ENCODE data around the gene DHRS2.

The DHRS2 gene

DNA sequence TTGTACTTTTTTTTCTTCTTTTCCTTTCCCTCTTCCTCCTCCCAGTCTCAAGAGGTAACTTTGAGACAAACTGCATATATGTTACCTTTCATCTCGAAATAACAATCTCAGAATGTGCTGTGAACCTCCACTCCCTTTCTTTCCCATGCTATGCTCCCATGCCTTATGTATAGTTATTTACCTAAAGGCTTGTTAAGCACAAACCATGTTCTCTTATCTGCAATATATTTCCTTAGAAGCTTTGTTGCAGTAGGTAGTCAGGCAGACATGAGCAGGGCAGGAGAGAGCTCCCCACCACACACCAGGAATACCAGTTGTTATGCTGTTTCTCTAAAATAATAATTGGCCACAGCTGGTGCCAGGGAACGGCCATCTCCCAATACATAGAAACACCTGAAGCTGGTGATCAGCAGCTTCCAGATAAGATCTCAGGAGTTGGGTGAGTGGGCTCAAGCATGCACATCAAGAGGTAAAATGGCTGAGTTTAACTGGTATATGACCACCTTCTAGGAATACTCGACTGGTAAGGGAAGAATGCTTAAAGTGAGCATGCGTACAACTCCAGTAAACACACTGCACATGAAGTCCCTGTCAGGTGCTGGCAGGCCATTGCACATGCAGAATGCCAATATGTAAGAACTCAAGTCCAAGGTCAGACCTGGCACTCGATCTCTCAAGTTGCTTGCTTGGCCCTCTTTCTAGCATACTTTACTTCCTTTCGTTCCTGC, 14.8 kb upstream of the DHRS2 start:
- FAIRE-seq (no peak), DNase-seq (ENCODE audit: insufficient read length, low spot score) (no peak)
- TF ChIP-seq, protein P1, sequence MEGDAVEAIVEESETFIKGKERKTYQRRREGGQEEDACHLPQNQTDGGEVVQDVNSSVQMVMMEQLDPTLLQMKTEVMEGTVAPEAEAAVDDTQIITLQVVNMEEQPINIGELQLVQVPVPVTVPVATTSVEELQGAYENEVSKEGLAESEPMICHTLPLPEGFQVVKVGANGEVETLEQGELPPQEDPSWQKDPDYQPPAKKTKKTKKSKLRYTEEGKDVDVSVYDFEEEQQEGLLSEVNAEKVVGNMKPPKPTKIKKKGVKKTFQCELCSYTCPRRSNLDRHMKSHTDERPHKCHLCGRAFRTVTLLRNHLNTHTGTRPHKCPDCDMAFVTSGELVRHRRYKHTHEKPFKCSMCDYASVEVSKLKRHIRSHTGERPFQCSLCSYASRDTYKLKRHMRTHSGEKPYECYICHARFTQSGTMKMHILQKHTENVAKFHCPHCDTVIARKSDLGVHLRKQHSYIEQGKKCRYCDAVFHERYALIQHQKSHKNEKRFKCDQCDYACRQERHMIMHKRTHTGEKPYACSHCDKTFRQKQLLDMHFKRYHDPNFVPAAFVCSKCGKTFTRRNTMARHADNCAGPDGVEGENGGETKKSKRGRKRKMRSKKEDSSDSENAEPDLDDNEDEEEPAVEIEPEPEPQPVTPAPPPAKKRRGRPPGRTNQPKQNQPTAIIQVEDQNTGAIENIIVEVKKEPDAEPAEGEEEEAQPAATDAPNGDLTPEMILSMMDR (IDR thresholded peaks at IDR 0.05; ENCODE audit: insufficient read depth, missing control alignments), result no peak

DNA sequence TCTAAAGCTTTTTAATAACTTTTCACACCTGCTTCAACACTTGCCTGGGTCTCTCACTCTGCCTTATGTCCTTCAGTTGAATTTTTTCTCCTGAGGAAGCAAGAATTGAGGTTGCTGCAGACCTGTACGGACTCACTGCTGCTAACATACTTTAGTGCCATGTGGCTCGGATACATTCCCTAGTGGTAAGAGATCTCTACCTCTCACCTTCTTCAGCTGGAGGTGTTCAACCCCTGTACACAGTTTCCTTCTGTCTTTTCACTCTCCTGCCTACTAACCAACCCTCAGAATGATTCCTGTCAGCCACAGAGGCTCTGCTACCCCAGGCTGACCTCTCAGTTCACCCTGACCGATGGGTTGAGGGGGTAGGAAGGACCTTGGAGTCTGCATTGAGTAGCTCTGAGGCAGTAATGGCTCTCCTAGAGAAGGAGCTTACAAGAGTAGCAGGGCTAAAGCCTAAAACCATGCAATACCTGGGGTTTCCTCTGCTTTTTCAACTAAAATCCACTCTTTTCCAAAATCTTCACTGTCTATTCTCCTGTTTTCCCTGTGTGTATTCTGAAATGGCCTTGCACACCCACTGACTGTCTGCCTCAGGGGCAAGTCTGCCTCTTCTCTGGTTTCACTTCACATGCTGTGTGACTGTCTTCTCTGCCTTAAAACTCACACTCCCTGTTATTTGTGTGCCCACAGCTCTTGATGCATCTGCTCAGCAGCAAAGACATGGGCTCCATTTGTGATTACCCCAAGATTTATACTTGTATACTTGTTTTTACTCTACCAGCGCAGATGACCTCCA, 14.0 kb upstream of the DHRS2 start:
- TF ChIP-seq, protein P1 (IDR thresholded peaks at IDR 0.05; ENCODE audit: insufficient read depth, missing control alignments), result no peak
- DNase-seq (ENCODE audit: insufficient read length, low spot score) (no peak), FAIRE-seq (no peak)

DNA sequence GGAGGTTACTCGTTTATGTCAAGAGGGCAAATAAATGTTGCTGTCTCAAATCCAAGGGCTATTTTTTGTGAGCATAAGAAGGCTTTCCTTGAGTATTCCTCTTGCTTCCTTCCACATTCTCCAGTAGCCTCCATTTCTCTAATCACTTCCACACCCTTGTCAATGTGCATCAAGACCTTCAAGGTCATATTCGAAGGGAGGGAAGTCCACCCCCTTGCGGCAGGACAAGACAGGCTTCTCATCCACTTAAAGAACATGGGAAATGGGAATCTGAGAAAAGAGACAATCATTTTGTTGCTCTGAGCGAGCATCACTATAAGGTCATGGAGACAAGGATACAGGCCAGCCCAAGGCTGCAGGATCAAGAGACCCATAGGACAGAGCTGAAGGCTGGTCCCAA, 13.2 kb upstream of the DHRS2 start:
- TF ChIP-seq, protein P1 (IDR thresholded peaks at IDR 0.05; ENCODE audit: insufficient read depth, missing control alignments), result no peak
- FAIRE-seq, result no peak

DNA sequence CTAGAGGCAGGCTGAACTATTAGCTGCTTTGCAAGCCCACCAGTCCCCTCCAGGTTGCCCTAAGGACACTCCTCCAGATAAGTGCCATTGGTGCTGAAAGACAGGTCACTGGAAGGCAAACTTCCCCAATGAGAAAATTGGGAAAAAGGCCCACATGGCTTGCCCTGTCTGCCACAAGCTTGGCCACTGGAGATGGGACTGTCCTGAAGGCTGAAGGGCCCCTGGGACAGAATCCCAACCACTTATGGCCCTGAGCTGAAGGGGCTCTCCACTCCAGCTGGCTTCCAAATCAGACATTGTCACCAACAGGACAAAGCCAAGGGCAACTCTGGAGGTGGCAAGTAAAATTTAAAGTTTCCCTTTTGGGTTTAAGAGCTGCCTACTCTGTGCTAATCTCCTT, 12.2 kb upstream of the DHRS2 start:
- TF ChIP-seq, protein P1 (IDR thresholded peaks at IDR 0.05; ENCODE audit: insufficient read depth, missing control alignments), result no peak
- no peak for DNase-seq (ENCODE audit: insufficient read length, low spot score)
- no peak for FAIRE-seq

More for the DNA sequence above, 13.2 kb upstream of the DHRS2 start:
- DNase-seq (ENCODE audit: insufficient read length, low spot score), result no peak

DNA sequence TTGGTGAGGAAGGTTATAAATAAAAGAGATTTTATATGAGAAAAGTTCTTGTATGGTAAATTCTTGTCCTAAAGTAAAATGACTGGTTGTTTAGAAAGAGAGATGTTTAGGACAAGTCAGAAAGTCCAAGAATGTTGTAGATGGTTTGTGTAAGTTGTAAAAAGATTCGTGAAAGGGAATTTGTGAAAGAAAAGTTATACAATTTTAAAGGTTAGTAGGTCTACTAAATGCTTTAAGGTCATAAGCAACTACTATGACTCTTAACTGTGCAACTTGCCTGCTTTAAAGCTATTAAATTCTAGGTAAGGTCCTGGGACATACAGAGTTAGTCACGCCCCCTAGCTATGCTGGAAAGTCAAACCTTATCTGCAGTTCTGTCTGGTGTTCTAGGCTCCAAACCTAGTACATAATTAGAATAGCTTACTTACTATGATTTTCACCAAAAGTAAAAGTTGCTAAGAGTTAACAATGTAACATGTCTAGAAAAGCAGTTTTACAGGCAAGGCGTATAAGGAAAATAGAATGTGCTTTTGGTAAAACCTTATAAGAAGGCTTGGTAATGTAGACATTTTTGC, 11.2 kb upstream of the DHRS2 start:
- FAIRE-seq (no peak), DNase-seq (ENCODE audit: insufficient read length, low spot score) (no peak)
- TF ChIP-seq, protein P1 (IDR thresholded peaks at IDR 0.05; ENCODE audit: insufficient read depth, missing control alignments), result no peak

DNA sequence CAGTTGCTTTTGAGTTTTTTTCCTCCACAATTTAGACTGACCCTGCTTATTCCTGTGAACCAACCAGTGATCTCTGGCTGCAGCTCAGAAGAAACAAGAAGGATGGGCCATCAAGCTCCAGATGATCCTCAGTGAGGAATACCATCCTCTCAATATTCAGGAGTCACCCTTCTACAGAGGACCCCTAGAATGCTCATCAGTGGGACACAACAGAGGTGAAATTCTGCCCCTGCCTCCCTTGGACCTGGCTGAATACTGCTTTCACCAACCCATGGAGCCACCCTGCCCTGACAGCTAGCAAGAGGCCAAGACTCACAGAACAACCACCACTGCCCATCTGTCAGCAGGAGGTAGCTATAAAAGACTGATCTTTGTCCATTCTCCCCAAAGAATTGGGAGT, 9.2 kb upstream of the DHRS2 start:
- DNase-seq (ENCODE audit: insufficient read length, low spot score), result no peak
- TF ChIP-seq, protein P1 (IDR thresholded peaks at IDR 0.05; ENCODE audit: insufficient read depth, missing control alignments), result no peak
- FAIRE-seq, result no peak

Measured in D721Med (cell line).